ENCODE measurements around the gene SCGB1A1.

The SCGB1A1 gene

DNA sequence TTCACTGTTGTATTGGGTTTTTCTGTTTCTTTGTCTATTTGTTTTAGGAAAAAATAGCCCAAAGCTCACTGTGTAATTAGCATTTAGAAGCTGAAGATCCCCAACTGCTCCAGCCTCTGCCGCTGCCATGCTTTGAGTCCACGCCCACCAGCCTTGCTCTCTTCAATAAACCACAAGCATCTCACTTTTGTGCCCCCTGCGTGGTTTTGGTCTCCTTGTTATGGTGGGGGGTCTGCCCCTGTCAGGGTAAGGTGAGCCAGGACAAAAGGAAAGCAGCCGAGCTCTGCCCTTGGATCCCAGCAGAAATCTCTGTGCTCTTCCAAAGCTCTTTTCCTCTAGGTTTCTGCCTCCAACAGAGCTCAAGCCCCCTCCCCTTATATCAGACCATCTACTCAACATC, 4.2 kb downstream of the SCGB1A1 start:
- DNase-seq (ENCODE audit: low read depth in 1 of 2, low spot score in 1 of 2) = no peak
- H3K27me3 ChIP-seq (ENCODE audit: insufficient read depth, poor library complexity, severe bottlenecking) = no peaks in the 10 kb centered on the region
- H3K4me3 ChIP-seq (replicated peaks; ENCODE audit: insufficient read depth, low read length) = no peak overlapping the region
- H3K27ac ChIP-seq (replicated peaks) = no peak overlapping the region
- TF ChIP-seq SPI1 (IDR thresholded peaks at IDR 0.05; ENCODE audit: borderline replicate concordance, low read depth) = no peak
- no peak for TF ChIP-seq GABPA (IDR thresholded peaks at IDR 0.05; ENCODE audit: low read depth)
- TF ChIP-seq, protein P1, sequence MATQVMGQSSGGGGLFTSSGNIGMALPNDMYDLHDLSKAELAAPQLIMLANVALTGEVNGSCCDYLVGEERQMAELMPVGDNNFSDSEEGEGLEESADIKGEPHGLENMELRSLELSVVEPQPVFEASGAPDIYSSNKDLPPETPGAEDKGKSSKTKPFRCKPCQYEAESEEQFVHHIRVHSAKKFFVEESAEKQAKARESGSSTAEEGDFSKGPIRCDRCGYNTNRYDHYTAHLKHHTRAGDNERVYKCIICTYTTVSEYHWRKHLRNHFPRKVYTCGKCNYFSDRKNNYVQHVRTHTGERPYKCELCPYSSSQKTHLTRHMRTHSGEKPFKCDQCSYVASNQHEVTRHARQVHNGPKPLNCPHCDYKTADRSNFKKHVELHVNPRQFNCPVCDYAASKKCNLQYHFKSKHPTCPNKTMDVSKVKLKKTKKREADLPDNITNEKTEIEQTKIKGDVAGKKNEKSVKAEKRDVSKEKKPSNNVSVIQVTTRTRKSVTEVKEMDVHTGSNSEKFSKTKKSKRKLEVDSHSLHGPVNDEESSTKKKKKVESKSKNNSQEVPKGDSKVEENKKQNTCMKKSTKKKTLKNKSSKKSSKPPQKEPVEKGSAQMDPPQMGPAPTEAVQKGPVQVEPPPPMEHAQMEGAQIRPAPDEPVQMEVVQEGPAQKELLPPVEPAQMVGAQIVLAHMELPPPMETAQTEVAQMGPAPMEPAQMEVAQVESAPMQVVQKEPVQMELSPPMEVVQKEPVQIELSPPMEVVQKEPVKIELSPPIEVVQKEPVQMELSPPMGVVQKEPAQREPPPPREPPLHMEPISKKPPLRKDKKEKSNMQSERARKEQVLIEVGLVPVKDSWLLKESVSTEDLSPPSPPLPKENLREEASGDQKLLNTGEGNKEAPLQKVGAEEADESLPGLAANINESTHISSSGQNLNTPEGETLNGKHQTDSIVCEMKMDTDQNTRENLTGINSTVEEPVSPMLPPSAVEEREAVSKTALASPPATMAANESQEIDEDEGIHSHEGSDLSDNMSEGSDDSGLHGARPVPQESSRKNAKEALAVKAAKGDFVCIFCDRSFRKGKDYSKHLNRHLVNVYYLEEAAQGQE (IDR thresholded peaks at IDR 0.05; ENCODE audit: insufficient replicate concordance, low read depth) = no peak
- no peak for TF ChIP-seq POLR2AphosphoS5 (IDR thresholded peaks at IDR 0.05; ENCODE audit: low read depth)
- TF ChIP-seq, protein P2, sequence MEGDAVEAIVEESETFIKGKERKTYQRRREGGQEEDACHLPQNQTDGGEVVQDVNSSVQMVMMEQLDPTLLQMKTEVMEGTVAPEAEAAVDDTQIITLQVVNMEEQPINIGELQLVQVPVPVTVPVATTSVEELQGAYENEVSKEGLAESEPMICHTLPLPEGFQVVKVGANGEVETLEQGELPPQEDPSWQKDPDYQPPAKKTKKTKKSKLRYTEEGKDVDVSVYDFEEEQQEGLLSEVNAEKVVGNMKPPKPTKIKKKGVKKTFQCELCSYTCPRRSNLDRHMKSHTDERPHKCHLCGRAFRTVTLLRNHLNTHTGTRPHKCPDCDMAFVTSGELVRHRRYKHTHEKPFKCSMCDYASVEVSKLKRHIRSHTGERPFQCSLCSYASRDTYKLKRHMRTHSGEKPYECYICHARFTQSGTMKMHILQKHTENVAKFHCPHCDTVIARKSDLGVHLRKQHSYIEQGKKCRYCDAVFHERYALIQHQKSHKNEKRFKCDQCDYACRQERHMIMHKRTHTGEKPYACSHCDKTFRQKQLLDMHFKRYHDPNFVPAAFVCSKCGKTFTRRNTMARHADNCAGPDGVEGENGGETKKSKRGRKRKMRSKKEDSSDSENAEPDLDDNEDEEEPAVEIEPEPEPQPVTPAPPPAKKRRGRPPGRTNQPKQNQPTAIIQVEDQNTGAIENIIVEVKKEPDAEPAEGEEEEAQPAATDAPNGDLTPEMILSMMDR (IDR thresholded peaks at IDR 0.05; ENCODE audit: insufficient read depth, low read length) = no peak

DNA sequence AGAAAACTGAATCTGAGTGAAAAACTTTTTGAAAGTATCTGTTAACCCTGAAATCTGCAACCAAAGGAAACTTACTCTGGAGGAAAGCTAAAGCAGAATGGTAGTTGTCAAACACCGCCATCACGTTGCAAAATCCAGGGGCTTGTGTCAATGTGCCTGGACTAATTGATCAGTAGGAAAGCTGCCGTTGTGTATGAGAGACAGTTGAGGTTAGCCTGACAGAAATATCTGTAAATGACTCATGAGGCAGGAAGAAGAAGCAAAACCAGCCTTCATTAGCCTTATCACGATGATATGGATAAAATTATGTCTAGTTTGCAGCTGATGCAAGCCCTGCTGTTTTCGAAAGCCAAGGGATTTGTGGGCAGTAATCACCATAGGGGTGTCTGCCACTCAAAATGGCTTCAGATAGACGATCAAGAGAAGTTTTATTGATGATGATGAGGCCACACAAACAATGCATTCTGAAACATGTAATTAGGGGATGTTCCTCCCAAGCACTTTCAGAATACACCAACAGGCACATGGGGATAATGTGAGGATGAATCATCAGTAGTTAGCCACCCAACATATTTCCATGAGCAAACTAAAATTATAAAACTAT, 8.9 kb downstream of the SCGB1A1 start:
- TF ChIP-seq SPI1 (IDR thresholded peaks at IDR 0.05; ENCODE audit: borderline replicate concordance, low read depth) (no peak), POLR2AphosphoS5 (IDR thresholded peaks at IDR 0.05; ENCODE audit: low read depth) (no peak), GABPA (IDR thresholded peaks at IDR 0.05; ENCODE audit: low read depth) (no peak)
- TF ChIP-seq, protein P2 (IDR thresholded peaks at IDR 0.05; ENCODE audit: insufficient read depth, low read length) = no peak
- TF ChIP-seq, protein P1 (IDR thresholded peaks at IDR 0.05; ENCODE audit: insufficient replicate concordance, low read depth) = no peak
- DNase-seq (ENCODE audit: low read depth in 1 of 2, low spot score in 1 of 2) = peak; percentile 14 to 74
- H3K27ac ChIP-seq (replicated peaks) = no peak overlapping the region
- H3K4me3 ChIP-seq (replicated peaks; ENCODE audit: insufficient read depth, low read length) = no peak overlapping the region
- H3K27me3 ChIP-seq (ENCODE audit: insufficient read depth, poor library complexity, severe bottlenecking) = no peaks in the 10 kb centered on the region

GRCh38 chr11:62428871-62429560, 10.2 kb downstream of the SCGB1A1 start:
- no peak overlapping the region for H3K4me3 ChIP-seq (replicated peaks; ENCODE audit: insufficient read depth, low read length)
- H3K27me3 ChIP-seq (ENCODE audit: insufficient read depth, poor library complexity, severe bottlenecking) = no peaks in the 10 kb centered on the region
- TF ChIP-seq SPI1 (IDR thresholded peaks at IDR 0.05; ENCODE audit: borderline replicate concordance, low read depth) = no peak
- TF ChIP-seq, protein P2 (IDR thresholded peaks at IDR 0.05; ENCODE audit: insufficient read depth, low read length) = no peak
- TF ChIP-seq, protein P1 (IDR thresholded peaks at IDR 0.05; ENCODE audit: insufficient replicate concordance, low read depth) = no peak
- no peak for TF ChIP-seq POLR2AphosphoS5 (IDR thresholded peaks at IDR 0.05; ENCODE audit: low read depth)
- no peak for TF ChIP-seq GABPA (IDR thresholded peaks at IDR 0.05; ENCODE audit: low read depth)
- H3K27ac ChIP-seq (replicated peaks) = no peak overlapping the region
- no peak for DNase-seq (ENCODE audit: low read depth in 1 of 2, low spot score in 1 of 2)
